Activated CD8-positive, alpha-beta memory T cell treated with anti-CD3 and anti-CD28 coated beads, Interleukin-2, amount 50 U/mL, for 4 hours (primary cell): ENCODE measurements around the gene LAMA5.

Experiments used
- DNase-seq: peaks from one replicate; pipeline ENCODE4 v3.0.0-alpha.2; 2020

LAMA5 gene

GRCh38 chr20:62344782-62345181, 22.3 kb downstream of the LAMA5 start:
- DNase-seq = no peak

GRCh38 chr20:62344092-62344491, 23.0 kb downstream of the LAMA5 start:
- no peak for DNase-seq

DNA sequence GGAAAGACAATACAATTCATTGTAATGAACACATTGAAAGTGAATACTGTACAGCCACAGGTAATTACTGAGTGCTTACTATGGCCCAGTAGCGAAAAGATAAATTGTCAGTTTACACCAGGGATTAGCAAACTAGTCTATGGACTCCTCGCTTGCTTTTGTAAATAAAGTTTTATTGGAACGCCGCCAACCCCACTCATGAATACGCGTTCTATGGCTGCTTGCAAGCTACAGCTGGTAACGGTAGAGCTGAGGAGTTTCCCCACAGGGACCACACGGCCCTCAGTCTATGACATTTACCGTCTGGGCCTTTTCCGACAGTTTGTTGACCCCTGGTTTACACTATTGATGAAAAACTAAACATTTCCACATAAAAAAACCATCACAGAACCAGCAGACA, 24.2 kb downstream of the LAMA5 start:
- no peak for DNase-seq

- no peak for DNase-seq
Measured at GRCh38 chr20:62339647-62340062, 27.5 kb downstream of the LAMA5 start.

- no peak for DNase-seq
Measured at GRCh38 chr20:62338294-62338620, 28.9 kb downstream of the LAMA5 start.

GRCh38 chr20:62337558-62338293, 29.4 kb downstream of the LAMA5 start:
- no peak for DNase-seq

DNA sequence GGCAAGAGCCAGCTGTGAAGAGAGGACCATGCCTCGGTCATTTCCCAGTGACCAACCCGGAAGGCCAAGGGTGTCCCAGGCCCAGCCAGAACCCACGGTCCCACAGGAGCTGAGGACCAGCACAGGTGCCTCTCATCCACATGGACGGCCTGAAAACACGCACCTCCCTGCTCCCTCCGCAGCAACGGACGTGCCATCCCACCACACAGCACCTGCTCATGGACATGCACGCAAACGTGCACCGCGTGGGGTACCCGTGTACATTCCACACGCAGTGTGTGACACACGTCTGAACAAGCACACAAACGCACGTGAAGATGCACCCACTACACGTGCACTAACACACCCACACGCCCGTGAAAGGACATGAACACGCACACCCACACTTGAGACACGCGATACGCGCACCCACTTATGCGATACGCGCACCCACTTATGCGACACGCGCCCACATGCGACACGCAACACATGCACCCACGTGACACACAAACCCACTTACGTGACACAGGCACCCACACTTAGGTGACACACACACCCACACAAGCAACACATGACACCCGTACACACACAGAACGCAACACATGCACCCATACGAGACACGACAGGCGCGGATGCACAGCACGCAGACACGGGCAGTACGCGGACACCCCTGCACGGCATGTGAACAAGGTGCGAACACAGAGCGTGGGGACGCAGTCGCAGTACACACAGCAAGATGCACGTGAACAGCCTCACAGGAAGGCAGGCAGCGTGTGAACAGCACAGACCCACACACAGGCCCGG, 30.1 kb downstream of the LAMA5 start:
- DNase-seq = no peak

- DNase-seq = no peak
Measured at GRCh38 chr20:62336329-62336728, 30.8 kb downstream of the LAMA5 start.

GRCh38 chr20:62335532-62335931, 31.6 kb downstream of the LAMA5 start:
- DNase-seq = no peak

DNA sequence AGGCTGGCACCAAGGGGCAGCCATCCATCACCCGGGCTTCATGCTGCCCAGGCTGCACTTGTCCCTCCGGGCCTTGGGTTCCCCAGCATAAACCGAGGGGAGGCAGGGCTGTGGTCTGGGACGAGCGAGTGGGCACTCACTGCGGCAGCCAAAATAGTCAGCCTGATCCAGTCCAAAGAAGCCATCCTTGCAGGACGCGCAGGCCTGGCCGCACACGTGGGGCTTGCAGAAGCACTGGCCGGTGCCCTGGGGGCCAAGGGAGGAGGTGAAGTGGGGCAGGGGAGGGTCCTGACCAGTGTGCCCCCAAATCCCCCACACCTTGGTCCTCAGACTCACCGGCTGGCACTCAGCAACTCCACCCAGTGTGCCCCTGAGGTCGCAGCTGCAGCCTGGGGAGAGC, 32.2 kb downstream of the LAMA5 start:
- DNase-seq = no peak

GRCh38 chr20:62333820-62334595, 33.1 kb downstream of the LAMA5 start:
- no peak for DNase-seq

GRCh38 chr20:62332989-62333819, 33.9 kb downstream of the LAMA5 start:
- DNase-seq = no peak

GRCh38 chr20:62332421-62332820, 34.7 kb downstream of the LAMA5 start:
- no peak for DNase-seq

DNA sequence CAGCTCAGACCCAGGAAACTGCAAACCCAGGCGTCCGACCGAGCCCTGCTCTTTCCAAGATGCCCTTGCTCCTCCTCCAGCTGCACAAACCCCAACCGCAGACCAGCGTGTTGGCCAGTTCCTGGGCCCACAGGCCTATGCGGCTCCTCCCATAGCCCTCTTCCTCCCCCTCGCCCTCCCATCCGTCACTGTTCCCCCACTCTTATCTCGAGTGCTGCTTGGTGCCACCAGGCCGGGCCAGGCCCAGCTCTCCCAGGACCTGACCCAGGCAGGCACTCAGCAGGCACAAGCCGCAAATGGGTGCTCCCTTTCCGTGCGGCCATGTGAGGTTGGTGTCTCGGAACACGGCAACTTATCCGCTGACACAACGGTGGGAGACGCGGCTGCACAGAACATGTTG, 35.8 kb downstream of the LAMA5 start:
- no peak for DNase-seq

GRCh38 chr20:62330576-62331317, 36.4 kb downstream of the LAMA5 start:
- no peak for DNase-seq

- no peak for DNase-seq
Measured at GRCh38 chr20:62329389-62330377, 37.4 kb downstream of the LAMA5 start.

DNA sequence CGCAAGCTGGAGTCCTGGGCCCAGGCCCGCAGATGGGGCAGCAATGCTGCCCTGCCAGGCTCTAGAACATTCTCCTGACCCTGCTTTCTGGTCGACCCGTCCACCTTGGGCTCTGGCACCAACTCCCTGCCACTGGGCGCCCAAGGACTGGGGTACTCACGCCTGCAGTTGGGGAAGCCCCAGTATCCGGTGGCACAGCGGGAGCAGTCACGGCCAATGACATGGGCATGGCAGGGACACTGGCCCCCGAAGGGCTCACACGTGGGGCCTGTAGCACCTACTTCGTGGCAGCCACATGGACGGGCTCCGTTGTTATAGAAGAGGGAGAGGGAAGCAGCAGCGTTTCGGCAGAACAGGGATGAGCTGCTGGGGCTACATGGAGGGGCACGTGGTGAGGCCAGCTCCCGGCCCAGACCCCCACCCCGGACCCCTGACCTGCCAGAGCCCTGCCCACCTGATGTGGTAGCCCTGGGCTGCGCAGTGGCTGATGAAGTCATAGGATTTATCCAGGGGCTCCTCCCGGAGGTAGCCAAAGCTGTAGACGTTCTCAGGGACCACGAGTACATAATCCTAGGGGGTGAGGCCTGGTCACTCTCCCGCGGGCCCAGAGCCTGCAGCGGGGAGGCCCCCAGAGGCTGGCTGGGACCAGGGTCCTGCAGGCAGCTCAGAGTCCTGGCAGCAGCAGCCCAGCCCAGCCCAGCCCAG, 38.3 kb downstream of the LAMA5 start:
- no peak for DNase-seq

DNA sequence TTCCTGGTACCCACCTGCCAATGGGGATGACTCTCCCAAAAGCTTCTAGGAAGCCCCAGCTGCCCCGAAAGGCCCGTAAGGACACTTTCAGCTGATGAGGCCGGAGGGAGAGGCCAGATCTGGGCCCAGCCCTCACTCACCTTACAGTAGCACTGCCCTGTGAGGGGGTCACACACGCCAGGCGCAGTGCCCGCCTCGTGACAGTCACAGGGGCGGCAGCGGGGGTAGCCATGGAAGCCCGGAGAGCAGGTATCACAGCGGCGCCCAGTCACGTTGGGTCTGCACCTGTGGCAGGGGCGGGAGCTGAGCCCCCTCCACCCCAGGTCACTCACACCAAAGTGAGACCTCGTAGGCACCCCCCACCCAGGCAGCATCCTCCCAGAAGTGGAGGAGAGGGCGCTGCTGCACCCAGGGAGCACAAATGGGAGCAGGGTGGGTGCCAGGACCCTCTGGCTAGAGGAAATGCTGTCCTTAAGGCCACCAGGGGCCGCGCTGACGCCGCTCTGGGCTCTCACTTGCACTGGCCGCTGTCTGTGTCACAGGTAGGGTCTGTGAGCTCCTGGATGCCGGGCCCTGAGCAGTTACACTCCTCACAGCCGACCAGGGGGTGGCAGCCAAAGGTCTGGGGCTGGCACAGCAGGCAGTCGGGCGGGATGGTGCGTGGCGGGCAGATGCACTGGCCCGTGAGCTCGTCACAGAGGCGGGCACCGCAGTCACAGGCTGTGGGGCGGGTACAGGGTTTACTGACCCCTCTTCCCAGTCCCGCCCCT, 39.2 kb downstream of the LAMA5 start:
- no peak for DNase-seq

DNA sequence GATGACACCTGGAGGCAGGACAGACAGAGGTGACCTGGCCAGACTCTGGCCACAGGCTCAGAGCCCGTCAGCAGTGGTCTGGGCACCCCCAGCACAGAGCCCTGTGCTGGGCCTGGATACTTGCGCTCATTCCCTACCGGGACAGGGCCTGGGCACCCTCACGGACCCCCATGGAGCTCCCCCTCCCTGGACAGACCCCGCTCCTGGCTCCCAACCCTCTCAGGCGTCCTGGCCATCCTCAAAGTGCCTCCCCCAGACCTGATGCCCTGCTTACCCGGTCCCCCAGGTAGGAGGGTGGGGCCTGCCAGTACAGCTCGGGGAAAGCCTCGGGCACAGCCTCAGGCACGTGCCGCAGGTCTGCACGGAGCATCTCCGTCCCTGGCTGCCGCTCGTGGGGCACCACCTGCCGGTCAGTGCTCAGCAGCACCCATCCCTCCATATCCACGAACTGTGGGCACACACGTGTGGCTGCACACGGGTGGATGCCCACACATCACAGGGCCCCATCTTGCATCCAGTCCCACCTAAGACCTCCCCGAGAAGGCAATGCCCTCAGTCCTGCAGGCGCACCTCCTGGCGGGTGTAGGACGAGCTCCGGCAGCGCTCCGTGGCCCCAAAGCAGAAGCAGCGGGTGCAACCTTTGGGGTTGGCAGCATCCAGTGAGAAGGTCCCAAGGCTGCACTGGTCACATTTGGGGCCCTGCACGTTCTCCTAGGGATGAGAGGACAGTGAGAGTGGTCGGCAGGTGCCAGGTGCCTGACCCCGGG, 40.0 kb downstream of the LAMA5 start:
- no peak for DNase-seq
